ENCODE measurements around the gene SMURF1.

SMURF1 gene

DNA sequence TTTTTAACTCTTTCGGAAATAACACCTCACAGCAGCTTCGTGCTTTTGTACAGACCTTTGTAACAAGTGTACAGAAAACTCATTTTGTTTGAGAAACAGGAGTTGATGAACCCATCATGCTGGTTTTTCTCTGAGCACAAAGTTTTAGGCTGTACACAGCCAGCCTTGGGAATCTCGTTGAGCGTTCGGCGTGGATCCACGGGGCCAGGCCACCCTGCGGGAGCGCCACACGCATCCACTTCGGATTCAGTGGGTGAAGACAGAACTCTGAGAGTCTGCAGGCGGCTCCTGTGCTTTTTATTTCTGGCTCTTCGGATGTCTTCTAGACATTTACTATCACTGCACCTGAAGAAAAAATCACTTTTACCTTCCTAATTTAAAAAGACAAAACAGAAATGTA is 131.2 kb downstream of the SMURF1 start:
- no peak overlapping the region for H3K4me3 ChIP-seq (ENCODE audit: low read depth, low read length)
- H3K79me2 ChIP-seq, result peaks cover 3% of the 10 kb centered on the region
- TF ChIP-seq, protein P1, sequence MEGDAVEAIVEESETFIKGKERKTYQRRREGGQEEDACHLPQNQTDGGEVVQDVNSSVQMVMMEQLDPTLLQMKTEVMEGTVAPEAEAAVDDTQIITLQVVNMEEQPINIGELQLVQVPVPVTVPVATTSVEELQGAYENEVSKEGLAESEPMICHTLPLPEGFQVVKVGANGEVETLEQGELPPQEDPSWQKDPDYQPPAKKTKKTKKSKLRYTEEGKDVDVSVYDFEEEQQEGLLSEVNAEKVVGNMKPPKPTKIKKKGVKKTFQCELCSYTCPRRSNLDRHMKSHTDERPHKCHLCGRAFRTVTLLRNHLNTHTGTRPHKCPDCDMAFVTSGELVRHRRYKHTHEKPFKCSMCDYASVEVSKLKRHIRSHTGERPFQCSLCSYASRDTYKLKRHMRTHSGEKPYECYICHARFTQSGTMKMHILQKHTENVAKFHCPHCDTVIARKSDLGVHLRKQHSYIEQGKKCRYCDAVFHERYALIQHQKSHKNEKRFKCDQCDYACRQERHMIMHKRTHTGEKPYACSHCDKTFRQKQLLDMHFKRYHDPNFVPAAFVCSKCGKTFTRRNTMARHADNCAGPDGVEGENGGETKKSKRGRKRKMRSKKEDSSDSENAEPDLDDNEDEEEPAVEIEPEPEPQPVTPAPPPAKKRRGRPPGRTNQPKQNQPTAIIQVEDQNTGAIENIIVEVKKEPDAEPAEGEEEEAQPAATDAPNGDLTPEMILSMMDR (IDR thresholded peaks at IDR 0.05), result no peak
- H3K36me3 ChIP-seq (ENCODE audit: control insufficient read depth, insufficient read depth, low read length), result no peaks in the 10 kb centered on the region
- no peak overlapping the region for H3K27ac ChIP-seq
- no peaks in the 10 kb centered on the region for H3K4me1 ChIP-seq
- H2AFZ ChIP-seq, result no peak overlapping the region
- H3K9ac ChIP-seq, result no peak overlapping the region
- no peaks in the 10 kb centered on the region for H3K9me3 ChIP-seq (ENCODE audit: control insufficient read depth, low read length)
- no peak overlapping the region for H3K4me2 ChIP-seq (ENCODE audit: low read length)
- H3K27me3 ChIP-seq (ENCODE audit: control insufficient read depth, insufficient read depth, low read length), result no peaks in the 10 kb centered on the region

DNA sequence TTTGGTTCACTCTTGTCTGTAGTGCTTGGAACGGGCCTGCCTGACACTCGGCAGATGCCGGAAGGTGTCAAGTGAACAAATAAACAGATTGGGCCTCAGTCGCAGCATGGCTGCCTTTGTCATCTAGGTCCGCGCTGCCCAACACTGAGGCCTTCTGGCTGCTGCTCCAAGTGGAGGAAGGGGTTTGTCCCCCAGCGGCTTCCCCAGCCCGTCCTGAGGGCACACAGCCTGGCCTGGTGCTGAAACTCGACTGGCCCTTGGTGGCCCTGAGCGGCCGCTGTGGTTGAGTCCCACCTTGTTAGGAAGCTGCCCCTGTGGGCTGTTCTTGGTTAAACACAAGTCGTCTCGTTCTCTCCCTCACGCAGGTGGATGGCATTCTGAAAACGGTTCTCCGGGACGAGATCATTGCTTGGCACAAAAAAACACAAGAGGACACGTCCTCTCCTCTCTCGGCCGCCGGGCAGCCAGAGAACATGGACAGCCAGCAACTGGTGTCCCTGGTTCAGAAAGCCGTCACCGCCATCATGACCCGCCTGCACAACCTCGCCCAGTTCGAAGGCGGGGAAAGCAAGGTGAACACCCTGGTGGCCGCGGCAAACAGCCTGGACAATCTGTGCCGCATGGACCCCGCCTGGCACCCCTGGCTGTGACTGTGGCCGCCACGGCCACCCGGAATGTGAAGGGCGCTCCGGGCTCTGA is 132.1 kb downstream of the SMURF1 start:
- Histone ChIP-seq H3K9me3 (ENCODE audit: control insufficient read depth, low read length) (no peaks in the 10 kb centered on the region), H3K79me2 (no peaks in the 10 kb centered on the region), H3K27ac (no peak overlapping the region), H3K4me3 (ENCODE audit: low read depth, low read length) (no peak overlapping the region), H3K27me3 (ENCODE audit: control insufficient read depth, insufficient read depth, low read length) (no peaks in the 10 kb centered on the region), H2AFZ (no peak overlapping the region), H3K4me2 (ENCODE audit: low read length) (no peak overlapping the region), H3K4me1 (no peaks in the 10 kb centered on the region), H3K36me3 (ENCODE audit: control insufficient read depth, insufficient read depth, low read length) (no peaks in the 10 kb centered on the region), H3K9ac (no peak overlapping the region)
- TF ChIP-seq, protein P1 (IDR thresholded peaks at IDR 0.05), result no peak

DNA sequence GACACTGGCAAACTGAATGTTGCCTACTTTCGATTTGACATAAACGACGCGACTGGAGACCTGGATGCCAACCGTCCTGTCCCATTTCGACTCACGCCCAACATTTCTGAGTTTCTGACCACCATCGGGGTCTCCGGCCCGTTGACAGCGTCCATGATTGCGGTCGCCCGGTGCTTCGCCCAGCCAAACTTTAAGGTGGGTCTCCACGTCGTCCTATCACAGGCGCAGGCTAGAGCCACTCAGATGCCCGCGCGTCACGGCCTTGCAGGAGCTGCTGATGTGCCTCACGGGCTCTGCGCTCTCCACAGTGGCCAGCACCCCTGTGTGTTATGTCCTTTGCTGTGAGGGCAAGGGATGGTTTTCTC is 132.6 kb downstream of the SMURF1 start:
- H3K4me2 ChIP-seq (ENCODE audit: low read length), result no peak overlapping the region
- no peaks in the 10 kb centered on the region for H3K27me3 ChIP-seq (ENCODE audit: control insufficient read depth, insufficient read depth, low read length)
- H3K4me3 ChIP-seq (ENCODE audit: low read depth, low read length), result no peak overlapping the region
- no peak overlapping the region for H2AFZ ChIP-seq
- H3K9ac ChIP-seq, result no peak overlapping the region
- H3K27ac ChIP-seq, result no peak overlapping the region
- no peaks in the 10 kb centered on the region for H3K4me1 ChIP-seq
- no peaks in the 10 kb centered on the region for H3K79me2 ChIP-seq
- no peaks in the 10 kb centered on the region for H3K36me3 ChIP-seq (ENCODE audit: control insufficient read depth, insufficient read depth, low read length)
- H3K9me3 ChIP-seq (ENCODE audit: control insufficient read depth, low read length), result no peaks in the 10 kb centered on the region
- TF ChIP-seq, protein P1 (IDR thresholded peaks at IDR 0.05), result no peak

DNA sequence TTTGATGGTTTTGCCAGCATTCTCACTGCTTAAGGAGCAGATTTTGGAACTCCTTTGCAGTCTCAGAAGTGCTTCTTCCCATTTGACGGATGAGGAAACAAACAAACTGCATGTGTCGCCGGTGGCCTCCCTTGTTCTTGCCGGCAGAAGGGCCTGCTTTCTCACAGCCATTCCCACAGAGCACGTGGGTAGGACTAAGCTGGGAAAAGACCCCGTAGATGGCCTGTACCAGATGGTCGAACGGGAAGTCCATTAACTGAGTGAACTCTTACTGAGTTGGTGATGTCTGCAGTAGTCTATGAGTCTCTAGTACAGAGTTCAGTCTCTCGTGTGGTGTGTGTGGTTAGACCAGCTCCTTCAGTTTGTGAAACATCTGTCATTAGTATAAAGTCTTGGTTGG is 133.6 kb downstream of the SMURF1 start:
- H3K36me3 ChIP-seq (ENCODE audit: control insufficient read depth, insufficient read depth, low read length), result no peaks in the 10 kb centered on the region

More for the DNA sequence above, 133.6 kb downstream of the SMURF1 start:
- Histone ChIP-seq H3K4me1 (no peaks in the 10 kb centered on the region), H3K4me2 (ENCODE audit: low read length) (no peak overlapping the region), H3K27me3 (ENCODE audit: control insufficient read depth, insufficient read depth, low read length) (no peaks in the 10 kb centered on the region), H3K4me3 (ENCODE audit: low read depth, low read length) (no peak overlapping the region), H3K9ac (no peak overlapping the region), H3K27ac (no peak overlapping the region), H2AFZ (no peak overlapping the region), H3K79me2 (no peaks in the 10 kb centered on the region), H3K9me3 (ENCODE audit: control insufficient read depth, low read length) (no peaks in the 10 kb centered on the region)
- TF ChIP-seq, protein P1 (IDR thresholded peaks at IDR 0.05), result no peak

Measured in parathyroid adenoma (tissue), 2 donors.